Karpas-422 (cell line): ENCODE results near the gene TRH. TPM values are rescaled to one million over a fixed set of nuclear protein-coding genes. Genes with fewer than 3 reads are reported as not detected.
"Not testable (repeated sequence)": the region's sequence is repeated elsewhere in the genome, so short reads cannot be mapped to it uniquely, and the experiment has no call there.

Experiments used
- DNase-seq: peaks from one replicate; pipeline ENCODE4 v3.0.0-alpha.2; 2015
- H2AFZ ChIP-seq: fragments of 200-600 bp; sonication (generic); 2 replicates; pipeline ENCODE4 v1.6.1; 2014; ENCODE audit warnings: antibody characterized with exemption, low read length, mixed read lengths
- H3K27ac ChIP-seq: fragments of 200-600 bp; sonication (generic); 2 replicates; pipeline ENCODE4 v1.5.1; 2014; ENCODE audit warnings: mild to moderate bottlenecking, low read length, moderate library complexity
- H3K27me3 ChIP-seq: fragments of 200-600 bp; sonication (generic); 2 replicates; pipeline ENCODE4 v1.6.1; 2014; ENCODE audit warnings: low read length, mixed read lengths
- H3K36me3 ChIP-seq: fragments of 200-600 bp; sonication (generic); 2 replicates; pipeline ENCODE4 v1.6.1; 2014; ENCODE audit warnings: low read length, mixed read lengths; ENCODE audit not compliant: insufficient read depth
- H3K4me1 ChIP-seq: fragments of 200-600 bp; sonication (generic); 2 replicates; pipeline ENCODE4 v1.6.1; 2014; ENCODE audit warnings: mild to moderate bottlenecking, low read length, mixed read lengths
- H3K4me2 ChIP-seq: fragments of 200-600 bp; sonication (generic); 2 replicates; pipeline ENCODE4 v1.6.1; 2014; ENCODE audit warnings: low read length, low read depth, mild to moderate bottlenecking; ENCODE audit not compliant: poor library complexity, severe bottlenecking
- H3K4me3 ChIP-seq: fragments of 200-600 bp; sonication (generic); 2 replicates; pipeline ENCODE4 v1.5.1; 2014; ENCODE audit warnings: mild to moderate bottlenecking, antibody characterized with exemption, low read length, mixed read lengths
- H3K79me2 ChIP-seq: fragments of 200-600 bp; sonication (generic); 2 replicates; pipeline ENCODE4 v1.6.1; 2014; ENCODE audit warnings: mild to moderate bottlenecking, low read length, mixed read lengths
- H3K9ac ChIP-seq: fragments of 200-600 bp; sonication (generic); 2 replicates; pipeline ENCODE4 v1.6.0; 2014; ENCODE audit warnings: low read length
- H3K9me2 ChIP-seq: fragments of 200-600 bp; sonication (generic), shearing (Covaris generic); replicated peaks from 2 replicates; pipeline ENCODE4 v1.6.0; 2014; ENCODE audit warnings: mild to moderate bottlenecking, low read length, moderate library complexity; ENCODE audit not compliant: insufficient read depth
- H3K9me3 ChIP-seq: fragments of 300-700, 200-600 bp; sonication (generic); 2 replicates; pipeline ENCODE4 v1.6.1; 2014; ENCODE audit warnings: low read length, mixed read lengths
- H4K20me1 ChIP-seq: fragments of 200-600 bp; sonication (generic); 2 replicates; pipeline ENCODE4 v1.6.1; 2014; ENCODE audit warnings: mild to moderate bottlenecking, antibody characterized with exemption, low read length, low read depth; ENCODE audit not compliant: insufficient read depth
- total RNA-seq: library from RNA; depleted of rRNA; stranded (reverse); fragments of >200 nt; shearing (Covaris generic); gene quantifications from 2 replicates; pipeline ENCODE4 v1.2.3, GENCODE V29; 2014; ENCODE audit warnings: low replicate concordance; rRNA removed

Gene TRH
- total RNA-seq, 1 experiment from 2014 or later: not detected

DNA sequence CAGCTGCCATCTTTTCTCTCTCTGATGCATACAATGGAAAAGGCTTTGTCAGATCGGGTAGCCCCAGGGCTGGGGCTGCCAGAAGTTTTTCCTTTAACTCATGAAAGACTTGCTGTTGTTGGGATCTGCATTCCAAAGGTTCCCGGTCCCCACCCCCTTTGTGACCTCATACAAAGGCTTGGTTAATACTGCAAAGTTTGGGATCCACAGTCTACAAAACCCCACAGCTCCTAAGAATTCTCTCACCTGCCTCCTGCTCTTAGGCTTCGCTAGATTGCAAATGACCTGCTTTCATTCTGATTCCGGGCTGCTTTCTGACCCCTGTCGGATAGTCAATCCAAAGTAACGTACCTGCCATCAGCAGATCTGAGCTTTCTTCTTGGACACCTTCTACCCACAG lies 52.9 kb downstream of the TRH start:
- not testable (repeated sequence) for H3K36me3 ChIP-seq, H3K4me1 ChIP-seq

More for the DNA sequence above, 52.9 kb downstream of the TRH start:
- H3K4me3 ChIP-seq, H3K9me2 ChIP-seq, H3K4me2 ChIP-seq, DNase-seq, H3K9me3 ChIP-seq, H4K20me1 ChIP-seq, H3K9ac ChIP-seq, H3K79me2 ChIP-seq, H3K27me3 ChIP-seq, H2AFZ ChIP-seq, H3K27ac ChIP-seq: not testable (repeated sequence)

Other genes starting within 250 kb of the TRH start
- 14.1 and 23.0 TPM in 2 replicates for gene TMCC1, start 81.0 kb upstream of the TRH start, total RNA-seq
- gene ALG1L2, start 107.1 kb downstream of the TRH start, total RNA-seq: not detected in 2 replicates